Naive thymus-derived CD4-positive, alpha-beta T cell (primary cell): Measurements from ENCODE around the gene PPAN. TPM values are rescaled to one million over a fixed set of nuclear protein-coding genes. Genes with fewer than 3 reads are reported as not detected.

Experiments used
- ATAC-seq: fragments of 150-1000 bp; cut with Tn5 transposase; 2 replicates; pipeline ENCODE4 v1.10.0; 2021; ENCODE audit warnings: mild to moderate bottlenecking, moderate library complexity
- CTCF ChIA-PET: fragments of 350-600 bp; sonication (Branson Sonifier 250); formaldehyde crosslinking; loops from one replicate; lab custom pipeline; 2021; ENCODE audit warnings: antibody characterized with exemption; lab: Charles Lee
- POLR2A ChIA-PET: fragments of 350-600 bp; sonication (Branson Sonifier 250); formaldehyde crosslinking; loops from one replicate; lab custom pipeline; 2021; ENCODE audit warnings: antibody characterized with exemption, inconsistent platforms; lab: Charles Lee
- DNase-seq, 9 donors: peaks; one replicate each; pipeline versions ENCODE4 v3.0.0 to v3.0.0-alpha.2; 2020 to 2022; ENCODE audit warnings: mixed read lengths in 1 of 9
- H3K27ac ChIP-seq: one replicate; pipeline ENCODE4 v1.7.0; 2013; ENCODE audit warnings: mild to moderate bottlenecking, low read depth, low read length, moderate library complexity
- H3K27me3 ChIP-seq, 2 donors: one replicate each; pipeline ENCODE4 v1.7.0; 2013; ENCODE audit warnings: low read length in 2 of 2, mild to moderate bottlenecking in 2 of 2, moderate library complexity in 2 of 2; ENCODE audit not compliant: control insufficient read depth in 2 of 2, insufficient read depth in 2 of 2
- H3K36me3 ChIP-seq, 3 experiments: 1 replicate in 2 of 3; 2 replicates in 1 of 3; pipeline ENCODE4 v1.7.0; 2013; ENCODE audit warnings: low read length in 3 of 3, mild to moderate bottlenecking in 3 of 3, moderate library complexity in 1 of 3; ENCODE audit not compliant: insufficient read depth in 3 of 3, control insufficient read depth in 2 of 3
- H3K4me1 ChIP-seq, 2 donors: one replicate each; pipeline ENCODE4 v1.7.0; 2013; ENCODE audit warnings: low read length in 2 of 2, mild to moderate bottlenecking in 2 of 2, moderate library complexity in 1 of 2; ENCODE audit not compliant: control insufficient read depth in 2 of 2, insufficient read depth in 2 of 2
- H3K4me3 ChIP-seq: 2 replicates; pipeline ENCODE4 v1.7.0; 2013; ENCODE audit warnings: mild to moderate bottlenecking, low read length
- H3K9me3 ChIP-seq, 3 experiments: 1 replicate in 2 of 3; 2 replicates in 1 of 3; pipeline ENCODE4 v1.7.0; 2013; ENCODE audit warnings: low read length in 3 of 3; ENCODE audit not compliant: control insufficient read depth in 2 of 3
- H3K27ac Mint-ChIP-seq, 9 donors: one replicate each; pipeline ENCODE4 v1.8.0; 2020 to 2022; ENCODE audit warnings: mixed read lengths in 9 of 9, mild to moderate bottlenecking in 8 of 9, moderate library complexity in 5 of 9, inconsistent platforms in 2 of 9
- H3K27me3 Mint-ChIP-seq, 5 donors: one replicate each; pipeline ENCODE4 v1.8.0; 2021 to 2022; ENCODE audit warnings: mixed read lengths in 5 of 5, mild to moderate bottlenecking in 1 of 5
- H3K36me3 Mint-ChIP-seq, 5 donors: one replicate each; pipeline ENCODE4 v1.8.0; 2020 to 2022; ENCODE audit warnings: mixed read lengths in 5 of 5, mild to moderate bottlenecking in 3 of 5, inconsistent platforms in 1 of 5
- H3K4me1 Mint-ChIP-seq, 7 donors: one replicate each; pipeline ENCODE4 v1.8.0; 2020 to 2022; ENCODE audit warnings: mixed read lengths in 7 of 7, mild to moderate bottlenecking in 3 of 7, inconsistent platforms in 1 of 7
- H3K4me3 Mint-ChIP-seq, 10 donors: one replicate each; pipeline ENCODE4 v1.8.0; 2020 to 2022; ENCODE audit warnings: mild to moderate bottlenecking in 10 of 10, mixed read lengths in 10 of 10, moderate library complexity in 6 of 10, inconsistent platforms in 2 of 10
- H3K9me3 Mint-ChIP-seq, 11 donors: one replicate each; pipeline ENCODE4 v1.8.0; 2020 to 2022; ENCODE audit warnings: mixed read lengths in 11 of 11, mild to moderate bottlenecking in 4 of 11, inconsistent platforms in 1 of 11, moderate library complexity in 1 of 11
- intact Hi-C, 2 donors: fragments of 100-400 bp; cut with micrococcal nuclease; formaldehyde crosslinking; loops; one replicate each; pipeline ENCODE4 v1.15.1; 2023
- polyA plus RNA-seq, 2 donors: library from polyadenylated mRNA; unstranded; fragments of 300-500 nt; fragmentation: Illumina TruSeq; gene quantifications; one replicate each; pipeline ENCODE4 v1.2.3, GENCODE V29; 2021
- total RNA-seq, 6 experiments: library from RNA in 5 of 6; stranded (reverse) in 5 of 6; gene quantifications; 1 replicate in 5 of 6; 2 replicates in 1 of 6; pipeline ENCODE4 v1.2.3 and lab custom pipeline; 2021 to 2026

PPAN gene
- total and polyA plus RNA-seq, 7 experiments from 2014 or later: 24.9 to 122 (median 105) TPM

GRCh38 chr19:10113592-10113963, 7.4 kb downstream of the PPAN start:
- Histone ChIP-seq H3K4me1 (peaks cover 30 to 38% of the 10 kb centered on the region in 2 donors), H3K9me3 (no peaks in the 10 kb centered on the region), H3K27me3 (no peaks in the 10 kb centered on the region), H3K4me3 (no peak overlapping the region), H3K27ac (peak overlapping the region; percentile 60), H3K36me3 (peaks cover 29 to 79% (median 30%) of the 10 kb centered on the region in 3 experiments)
- H3K4me1 Mint-ChIP-seq: peaks cover 0 to 42% (median 34%) of the 10 kb centered on the region in 7 donors
- ATAC-seq (no peak), DNase-seq (no peak)
- ChIA-PET POLR2A (interaction anchor here (0.5 to 8.9 kb wide), 6 partner anchors 7 to 263 kb away, joined by 3 to 85 read pairs (median 6); partner anchors contain the start of gene PPAN), CTCF (interaction anchor here (0.6 to 1.7 kb wide), 6 partner anchors 9 to 183 kb away, joined by 3 to 6 read pairs (median 3); no protein-coding TSS in a partner anchor)
- no peaks in the 10 kb centered on the region for H3K27me3 Mint-ChIP-seq
- peaks cover 0 to 3% (median 0%) of the 10 kb centered on the region in 11 donors for H3K9me3 Mint-ChIP-seq
- H3K36me3 Mint-ChIP-seq: peaks cover 0 to 24% (median 12%) of the 10 kb centered on the region in 5 donors
- intact Hi-C loops: loop anchor here (1.0 to 5.0 kb wide), 4 partner anchors 14 to 183 kb away; no protein-coding TSS in a partner anchor
- H3K4me3 Mint-ChIP-seq: peak overlapping the region in 2 of 10 donors; percentile 57 to 64
- peak overlapping the region in 2 of 9 donors; percentile 86 to 92 for H3K27ac Mint-ChIP-seq

DNA sequence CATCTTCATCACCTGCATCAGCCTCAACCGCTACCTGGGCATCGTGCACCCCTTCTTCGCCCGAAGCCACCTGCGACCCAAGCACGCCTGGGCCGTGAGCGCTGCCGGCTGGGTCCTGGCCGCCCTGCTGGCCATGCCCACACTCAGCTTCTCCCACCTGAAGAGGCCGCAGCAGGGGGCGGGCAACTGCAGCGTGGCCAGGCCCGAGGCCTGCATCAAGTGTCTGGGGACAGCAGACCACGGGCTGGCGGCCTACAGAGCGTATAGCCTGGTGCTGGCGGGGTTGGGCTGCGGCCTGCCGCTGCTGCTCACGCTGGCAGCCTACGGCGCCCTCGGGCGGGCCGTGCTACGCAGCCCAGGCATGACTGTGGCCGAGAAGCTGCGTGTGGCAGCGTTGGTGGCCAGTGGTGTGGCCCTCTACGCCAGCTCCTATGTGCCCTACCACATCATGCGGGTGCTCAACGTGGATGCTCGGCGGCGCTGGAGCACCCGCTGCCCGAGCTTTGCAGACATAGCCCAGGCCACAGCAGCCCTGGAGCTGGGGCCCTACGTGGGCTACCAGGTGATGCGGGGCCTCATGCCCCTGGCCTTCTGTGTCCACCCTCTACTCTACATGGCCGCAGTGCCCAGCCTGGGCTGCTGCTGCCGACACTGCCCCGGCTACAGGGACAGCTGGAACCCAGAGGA, 7.9 kb downstream of the PPAN start:
- Histone ChIP-seq H3K36me3 (peaks cover 28 to 77% (median 30%) of the 10 kb centered on the region in 3 experiments), H3K9me3 (no peaks in the 10 kb centered on the region), H3K27ac (no peak overlapping the region), H3K4me3 (no peak overlapping the region), H3K27me3 (no peaks in the 10 kb centered on the region), H3K4me1 (peaks cover 36 to 43% of the 10 kb centered on the region in 2 donors)
- H3K4me3 Mint-ChIP-seq: peak overlapping the region in 2 of 10 donors; percentile 34 to 64
- DNase-seq (no peak), ATAC-seq (no peak)
- ChIA-PET POLR2A (interaction anchor here (0.5 to 8.9 kb wide), 7 partner anchors 8 to 263 kb away, joined by 3 to 85 read pairs (median 7); partner anchors contain the start of gene PPAN), CTCF (interaction anchor here (1.3 to 1.7 kb wide), 2 partner anchors 14 to 29 kb away, joined by 5 to 6 read pairs; no protein-coding TSS in a partner anchor)
- intact Hi-C loops: loop anchor here (1.0 to 5.0 kb wide), 4 partner anchors 15 to 183 kb away; no protein-coding TSS in a partner anchor
- H3K27ac Mint-ChIP-seq: no peak overlapping the region
- H3K27me3 Mint-ChIP-seq: no peaks in the 10 kb centered on the region
- H3K36me3 Mint-ChIP-seq: peaks cover 0 to 24% (median 12%) of the 10 kb centered on the region in 5 donors
- peaks cover 0 to 47% (median 38%) of the 10 kb centered on the region in 7 donors for H3K4me1 Mint-ChIP-seq
- H3K9me3 Mint-ChIP-seq: peaks cover 0 to 3% (median 0%) of the 10 kb centered on the region in 11 donors

GRCh38 chr19:10114651-10115391, 8.7 kb downstream of the PPAN start:
- Histone ChIP-seq H3K9me3 (no peaks in the 10 kb centered on the region), H3K4me3 (no peak overlapping the region), H3K36me3 (peaks cover 23 to 76% (median 28%) of the 10 kb centered on the region in 3 experiments), H3K27ac (no peak overlapping the region), H3K27me3 (no peaks in the 10 kb centered on the region), H3K4me1 (peaks cover 39 to 45% of the 10 kb centered on the region in 2 donors)
- H3K36me3 Mint-ChIP-seq: peaks cover 0 to 22% (median 8%) of the 10 kb centered on the region in 5 donors
- CTCF ChIA-PET: interaction anchor here (0.5 to 1.7 kb wide), 2 partner anchors 28 to 118 kb away, joined by 3 to 6 read pairs; no protein-coding TSS in a partner anchor
- peaks cover 2 to 51% (median 38%) of the 10 kb centered on the region in 7 donors for H3K4me1 Mint-ChIP-seq
- DNase-seq: no peak
- peak overlapping the region in 1 of 9 donors; percentile 42 for H3K27ac Mint-ChIP-seq
- POLR2A ChIA-PET: interaction anchor here (0.9 to 8.9 kb wide), 5 partner anchors 8 to 28 kb away, joined by 3 to 85 read pairs (median 5); partner anchors contain the start of gene PPAN
- H3K4me3 Mint-ChIP-seq: peak overlapping the region in 1 of 10 donors; percentile 58
- ATAC-seq: no peak
- H3K9me3 Mint-ChIP-seq: peaks cover 0 to 3% (median 0%) of the 10 kb centered on the region in 11 donors
- intact Hi-C loops: loop anchor here in 1 of 2 donors (5.0 kb wide), 1 partner anchor 183 kb away; no protein-coding TSS in a partner anchor
- H3K27me3 Mint-ChIP-seq: no peaks in the 10 kb centered on the region

GRCh38 chr19:10115392-10116084, 9.4 kb downstream of the PPAN start:
- Histone ChIP-seq H3K27ac (no peak overlapping the region), H3K4me3 (no peak overlapping the region), H3K9me3 (no peaks in the 10 kb centered on the region), H3K27me3 (no peaks in the 10 kb centered on the region), H3K36me3 (peaks cover 22 to 69% (median 23%) of the 10 kb centered on the region in 3 experiments), H3K4me1 (peaks cover 42 to 43% of the 10 kb centered on the region in 2 donors)
- no peaks in the 10 kb centered on the region for H3K27me3 Mint-ChIP-seq
- CTCF ChIA-PET: interaction anchor here (0.6 to 3.1 kb wide), 3 partner anchors 27 to 186 kb away, joined by 3 to 10 read pairs (median 6); no protein-coding TSS in a partner anchor
- H3K27ac Mint-ChIP-seq: peak overlapping the region in 1 of 9 donors; percentile 52
- POLR2A ChIA-PET: interaction anchor here (1.6 to 8.9 kb wide), 3 partner anchors 9 to 27 kb away, joined by 5 to 85 read pairs (median 9); partner anchors contain the start of gene PPAN
- intact Hi-C loops: no loop called here
- peaks cover 0 to 3% (median 0%) of the 10 kb centered on the region in 11 donors for H3K9me3 Mint-ChIP-seq
- peaks cover 0 to 18% (median 7%) of the 10 kb centered on the region in 5 donors for H3K36me3 Mint-ChIP-seq
- peak overlapping the region in 2 of 10 donors; percentile 58 to 59 for H3K4me3 Mint-ChIP-seq
- peaks cover 5 to 49% (median 36%) of the 10 kb centered on the region in 7 donors for H3K4me1 Mint-ChIP-seq
- ATAC-seq (no peak), DNase-seq (no peak)

DNA sequence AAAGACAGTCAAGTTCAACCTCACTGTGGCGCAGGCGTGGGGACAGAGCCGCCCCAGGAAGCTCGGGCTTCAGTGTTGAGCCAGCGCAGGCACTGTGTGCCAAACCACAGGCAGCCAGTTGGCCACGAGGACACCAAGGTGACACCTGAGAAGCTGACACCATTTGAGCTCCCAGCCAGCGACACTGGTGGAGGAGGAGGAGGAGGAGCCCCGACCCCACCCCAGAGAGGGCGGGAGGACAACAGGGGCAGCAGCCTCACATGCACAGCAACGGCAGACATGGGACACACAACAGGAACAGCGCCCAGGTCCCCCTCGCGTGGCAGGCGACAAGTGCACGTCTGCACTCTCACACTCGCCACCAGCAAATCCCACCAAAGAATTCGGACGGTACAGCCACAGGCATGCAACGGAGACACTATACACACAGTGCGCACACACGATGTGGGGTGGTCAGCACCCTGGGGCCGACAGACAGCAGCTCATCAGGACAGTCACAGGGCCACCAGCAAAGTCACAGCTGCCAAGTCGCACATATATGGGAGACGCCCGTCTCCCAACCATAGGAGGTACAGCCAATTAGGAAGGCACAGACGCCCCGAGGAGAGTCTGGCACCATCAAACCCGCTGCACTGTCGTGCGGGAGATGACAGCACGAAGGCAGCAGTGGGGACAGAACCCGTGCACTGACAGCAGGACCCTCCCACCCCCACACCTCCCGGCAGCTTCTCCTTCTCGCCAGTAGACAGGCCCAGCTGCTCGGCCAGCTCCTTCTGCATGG, 10.1 kb downstream of the PPAN start:
- Histone ChIP-seq H3K36me3 (peaks cover 20 to 61% (median 23%) of the 10 kb centered on the region in 3 experiments), H3K4me1 (peaks cover 36 to 40% of the 10 kb centered on the region in 2 donors), H3K27ac (no peak overlapping the region), H3K27me3 (no peaks in the 10 kb centered on the region), H3K9me3 (no peaks in the 10 kb centered on the region), H3K4me3 (no peak overlapping the region)
- intact Hi-C loops: no loop called here
- H3K36me3 Mint-ChIP-seq: peaks cover 0 to 15% (median 4%) of the 10 kb centered on the region in 5 donors
- H3K9me3 Mint-ChIP-seq: peaks cover 0 to 3% (median 0%) of the 10 kb centered on the region in 11 donors
- H3K4me3 Mint-ChIP-seq: peak overlapping the region in 9 of 10 donors; percentile 16 to 59 (median 39)
- H3K4me1 Mint-ChIP-seq: peaks cover 5 to 50% (median 32%) of the 10 kb centered on the region in 7 donors
- no peak for DNase-seq
- H3K27me3 Mint-ChIP-seq: no peaks in the 10 kb centered on the region
- ChIA-PET POLR2A (interaction anchor here (1.6 to 8.9 kb wide), 3 partner anchors 10 to 26 kb away, joined by 5 to 85 read pairs (median 9); partner anchors contain the start of gene PPAN), CTCF (interaction anchor here (0.6 to 3.1 kb wide), 2 partner anchors 26 to 186 kb away, joined by 3 to 10 read pairs; no protein-coding TSS in a partner anchor)
- ATAC-seq: no peak
- peak overlapping the region in 1 of 9 donors; percentile 71 for H3K27ac Mint-ChIP-seq
